HG02840 (cell line): ENCODE measurements around the gene CDK5.
"Not testable (repeated sequence)": the region's sequence is repeated elsewhere in the genome, so short reads cannot be mapped to it uniquely, and the experiment has no call there.

Experiments
- ATAC-seq: cut with Tn5 transposase; IDR thresholded peaks from one replicate; pipeline ENCODE4 v1.9.1; 2021; ENCODE audit warnings: mild to moderate bottlenecking, moderate library complexity, moderate number of reproducible peaks; ENCODE audit not compliant: unreplicated experiment, low FRiP score

Gene CDK5

GRCh38 chr7:151018421-151019129 is 39.1 kb downstream of the CDK5 start:
- no peak for ATAC-seq

- ATAC-seq: no peak
Measured at GRCh38 chr7:151017953-151018420, 39.7 kb downstream of the CDK5 start.

GRCh38 chr7:151017370-151017952 is 40.2 kb downstream of the CDK5 start:
- ATAC-seq: no peak

GRCh38 chr7:151016942-151017341 is 40.8 kb downstream of the CDK5 start:
- no peak for ATAC-seq

- no peak for ATAC-seq
Measured at GRCh38 chr7:151016505-151016904, 41.2 kb downstream of the CDK5 start.

- ATAC-seq: no peak
Measured at GRCh38 chr7:151015967-151016366, 41.7 kb downstream of the CDK5 start.

GRCh38 chr7:151014950-151015349 is 42.7 kb downstream of the CDK5 start:
- ATAC-seq: no peak

GRCh38 chr7:151013733-151014497 is 43.8 kb downstream of the CDK5 start:
- no peak for ATAC-seq

GRCh38 chr7:151013356-151013732 is 44.4 kb downstream of the CDK5 start:
- no peak for ATAC-seq

GRCh38 chr7:151012911-151013347 is 44.8 kb downstream of the CDK5 start:
- no peak for ATAC-seq

GRCh38 chr7:151012031-151012692 is 45.5 kb downstream of the CDK5 start:
- no peak for ATAC-seq

- ATAC-seq: not testable (repeated sequence)
Measured at GRCh38 chr7:151011616-151012015, 46.1 kb downstream of the CDK5 start.

GRCh38 chr7:151011097-151011409 is 46.6 kb downstream of the CDK5 start:
- no peak for ATAC-seq

GRCh38 chr7:151010307-151011096 is 47.2 kb downstream of the CDK5 start:
- ATAC-seq: no peak

GRCh38 chr7:151010037-151010306 is 47.7 kb downstream of the CDK5 start:
- no peak for ATAC-seq

GRCh38 chr7:151009327-151010036 is 48.2 kb downstream of the CDK5 start:
- ATAC-seq: no peak

GRCh38 chr7:151008511-151009323 is 49.0 kb downstream of the CDK5 start:
- peak; percentile 55 for ATAC-seq

- ATAC-seq: no peak
Measured at GRCh38 chr7:151008143-151008510, 49.6 kb downstream of the CDK5 start.

- ATAC-seq: no peak
Measured at GRCh38 chr7:151007469-151007898, 50.2 kb downstream of the CDK5 start.
